GM12892 (cell line): Measurements from ENCODE around the gene CDHR3.

Experiments used
- POLR2A ChIP-seq: IDR thresholded peaks from 2 replicates; pipeline ENCODE4 v1.6.1; 2011; ENCODE audit warnings: low read depth, low read length, control low read depth
- POLR2AphosphoS5 ChIP-seq: IDR thresholded peaks from 2 replicates; pipeline ENCODE4 v1.6.1; 2011; ENCODE audit warnings: low read depth, low read length, control low read depth
- TAF1 ChIP-seq: IDR thresholded peaks from 2 replicates; pipeline ENCODE4 v1.6.1; 2011; ENCODE audit warnings: low read depth, mild to moderate bottlenecking, control low read depth, low read length, borderline replicate concordance

- TF ChIP-seq POLR2AphosphoS5: no peak
- TF ChIP-seq POLR2A: no peak
- no peak for TF ChIP-seq TAF1
These were observed 87.1 kb downstream of the CDHR3 start for GRCh38 chr7:106050002-106050745.
